SK-N-SH treated with all-trans-retinoic acid at 6 μM for 48 hours (cell line): ENCODE measurements around the gene KIF3B.

Source experiments
- CSDC2 ChIP-seq: fragments of 250-450 bp; sonication (Bioruptor Pico); IDR thresholded peaks from 2 replicates; pipeline ENCODE4 v1.5.0; 2020; ENCODE audit warnings: mild to moderate bottlenecking, moderate library complexity
- GLIS3 ChIP-seq: fragments of 250-450 bp; sonication (Bioruptor Pico); IDR thresholded peaks from 2 replicates; pipeline ENCODE4 v1.5.0; 2020; ENCODE audit warnings: mild to moderate bottlenecking, moderate library complexity
- ISL1 ChIP-seq: fragments of 250-450 bp; sonication (Bioruptor Pico); IDR thresholded peaks from 2 replicates; pipeline ENCODE4 v2.1.2; 2022; ENCODE audit warnings: mild to moderate bottlenecking, moderate library complexity
- PATZ1 ChIP-seq: fragments of 250-450 bp; sonication (Bioruptor Pico); IDR thresholded peaks from 2 replicates; pipeline ENCODE4 v1.8.0; 2020; ENCODE audit warnings: mild to moderate bottlenecking, moderate library complexity, borderline replicate concordance
- RARB ChIP-seq: fragments of 250-450 bp; sonication (Bioruptor Pico); IDR thresholded peaks from 2 replicates; pipeline ENCODE4 v1.8.0; 2021; ENCODE audit warnings: mild to moderate bottlenecking, moderate library complexity
- ZFP3 ChIP-seq: fragments of 250-450 bp; sonication (Bioruptor Pico); IDR thresholded peaks from 2 replicates; pipeline ENCODE4 v1.5.0; 2020; ENCODE audit warnings: mild to moderate bottlenecking, moderate library complexity
- ZFP30 ChIP-seq: fragments of 450-650 bp; formaldehyde crosslinking; IDR thresholded peaks from 2 replicates; pipeline ENCODE4 v1.5.0; 2022; ENCODE audit warnings: mild to moderate bottlenecking, moderate library complexity
- ZNF565 ChIP-seq: fragments of 450-650 bp; formaldehyde crosslinking; conservative IDR thresholded peaks from 2 replicates; pipeline ENCODE4 v1.5.0; 2020; ENCODE audit warnings: low read depth, mild to moderate bottlenecking, moderate library complexity
- TF ChIP-seq, protein P1 (sequence below): fragments of 250-450 bp; sonication (Bioruptor Pico); IDR thresholded peaks from 2 replicates; pipeline ENCODE4 v1.5.1; 2020; ENCODE audit warnings: low read depth, mild to moderate bottlenecking, moderate library complexity

DNA sequence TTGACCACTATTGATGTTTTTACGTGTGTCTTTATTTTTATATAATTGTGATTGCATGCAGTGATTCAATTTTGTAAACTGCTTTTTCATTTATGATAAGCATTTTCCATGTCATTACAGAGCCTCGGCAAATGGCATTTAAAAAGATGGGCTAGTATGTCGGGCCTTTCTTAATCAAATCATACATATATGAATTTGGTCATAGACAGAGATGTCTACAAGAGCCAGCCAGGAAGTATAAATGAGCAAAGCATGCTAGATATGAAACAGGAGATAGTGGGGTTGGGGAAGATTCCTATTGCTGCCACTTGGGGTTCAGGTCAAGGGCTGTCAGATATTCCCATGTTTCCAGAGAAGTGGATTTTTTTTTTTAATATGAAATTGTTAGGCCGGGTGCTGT is 20.0 kb downstream of the KIF3B start:
- TF ChIP-seq ZFP3 (CRISPR knock-in tag) (no peak), RARB (no peak), ZFP30 (CRISPR knock-in tag) (no peak), ISL1 (no peak), CSDC2 (CRISPR knock-in tag) (no peak), ZNF565 (no peak), GLIS3 (CRISPR knock-in tag) (no peak), PATZ1 (CRISPR knock-in tag) (no peak)
- TF ChIP-seq, protein P1, sequence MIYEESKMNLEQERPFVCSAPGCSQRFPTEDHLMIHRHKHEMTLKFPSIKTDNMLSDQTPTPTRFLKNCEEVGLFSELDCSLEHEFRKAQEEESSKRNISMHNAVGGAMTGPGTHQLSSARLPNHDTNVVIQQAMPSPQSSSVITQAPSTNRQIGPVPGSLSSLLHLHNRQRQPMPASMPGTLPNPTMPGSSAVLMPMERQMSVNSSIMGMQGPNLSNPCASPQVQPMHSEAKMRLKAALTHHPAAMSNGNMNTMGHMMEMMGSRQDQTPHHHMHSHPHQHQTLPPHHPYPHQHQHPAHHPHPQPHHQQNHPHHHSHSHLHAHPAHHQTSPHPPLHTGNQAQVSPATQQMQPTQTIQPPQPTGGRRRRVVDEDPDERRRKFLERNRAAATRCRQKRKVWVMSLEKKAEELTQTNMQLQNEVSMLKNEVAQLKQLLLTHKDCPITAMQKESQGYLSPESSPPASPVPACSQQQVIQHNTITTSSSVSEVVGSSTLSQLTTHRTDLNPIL (CRISPR knock-in tag), result no peak
